ENCODE results near the gene KIAA0930.

DNA sequence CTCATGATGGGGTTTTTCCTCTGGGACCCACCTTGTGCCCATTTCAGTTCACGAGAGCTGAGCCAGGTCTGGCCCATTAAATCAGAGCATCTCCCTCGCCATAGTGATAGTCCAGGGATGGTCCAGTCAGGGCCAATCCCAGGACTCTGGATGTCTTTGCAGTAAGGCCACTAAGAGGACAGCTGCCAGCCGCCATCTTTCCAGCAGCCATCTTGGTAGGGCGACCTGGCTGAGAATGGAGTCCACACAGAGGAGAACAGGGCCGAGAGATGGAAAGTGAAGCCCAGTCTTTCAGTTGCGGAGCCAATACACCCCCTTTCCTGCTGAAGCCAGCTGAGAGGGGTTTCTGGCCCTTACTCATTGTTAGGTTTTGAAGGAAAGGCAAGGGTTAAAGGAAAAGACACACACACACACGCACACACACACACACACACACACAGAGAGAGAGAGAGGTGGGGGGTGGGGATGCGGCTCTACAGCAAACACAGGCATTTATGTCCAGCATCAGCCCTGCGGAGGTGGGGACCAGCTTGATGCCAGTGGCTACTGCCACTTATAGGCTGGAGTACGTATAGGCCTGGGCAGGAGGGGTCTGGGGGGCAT is 12.4 kb upstream of the KIAA0930 start:
- TF ChIP-seq POLR2AphosphoS5 (IDR thresholded peaks at IDR 0.05; ENCODE audit: low read depth, low read length) (no peak), TAF1 (IDR thresholded peaks at IDR 0.05; ENCODE audit: borderline replicate concordance, low read depth, low read length) (no peak)

Measured in GM12892 (cell line).